K562 (cell line): ENCODE results near the gene FOXA3. TPM values are rescaled to one million over a fixed set of nuclear protein-coding genes. Genes with fewer than 3 reads are reported as not detected.

Experiments used
- GTF2A2 ChIP-seq: IDR thresholded peaks from 2 replicates; pipeline ENCODE4 v1.6.1; 2016; ENCODE audit warnings: mild to moderate bottlenecking, missing genetic modification characterization, missing compliant biosample characterization
- HCFC1 ChIP-seq: IDR thresholded peaks from 2 replicates; pipeline ENCODE4 v1.6.1; 2012; ENCODE audit warnings: low read depth, low read length, improper control_type of control experiment
- HEY1 ChIP-seq: fragments of 250-450 bp; sonication (Bioruptor Pico); IDR thresholded peaks from 2 replicates; pipeline ENCODE4 v1.5.0; 2020; ENCODE audit warnings: mild to moderate bottlenecking, moderate library complexity, borderline replicate concordance
- KDM5B ChIP-seq: fragments of 200-600 bp; sonication (generic); IDR thresholded peaks from 2 replicates; pipeline ENCODE4 v1.6.1; 2012; ENCODE audit warnings: low read depth, mild to moderate bottlenecking, moderate library complexity, low read length, control low read depth, inconsistent platforms; ENCODE audit not compliant: insufficient replicate concordance
- LEF1 ChIP-seq: fragments of 450-650 bp; IDR thresholded peaks from 2 replicates; pipeline ENCODE4 v1.6.1; 2016; ENCODE audit warnings: mild to moderate bottlenecking
- PTBP1 ChIP-seq: fragments of 200-400 bp; formaldehyde crosslinking; IDR thresholded peaks from 2 replicates; pipeline ENCODE4 v1.6.1; 2017; ENCODE audit warnings: low read depth, low read length
- SREBF2 ChIP-seq: sonication (generic); formaldehyde crosslinking; IDR thresholded peaks from 2 replicates; pipeline ENCODE4 v1.4.0; 2020; ENCODE audit warnings: mild to moderate bottlenecking, missing genetic modification reagents
- ZBTB11 ChIP-seq, 3 experiments: fragments of 200-800 bp in 1 of 3; fragments of 250-450 bp in 1 of 3; fragments of 450-650 bp in 1 of 3; sonication (Bioruptor Pico) in 1 of 3; sonication (Bioruptor generic) in 1 of 3; formaldehyde crosslinking in 1 of 3; IDR thresholded peaks; 2 replicates each; pipeline versions ENCODE4 v1.6.1 to v1.8.0; 2016 to 2022; ENCODE audit warnings: mild to moderate bottlenecking in 2 of 3, missing genetic modification characterization in 2 of 3, missing compliant biosample characterization in 1 of 3, moderate library complexity in 1 of 3
- ZNF12 ChIP-seq: sonication (generic); formaldehyde crosslinking; IDR thresholded peaks from 2 replicates; pipeline ENCODE4 v1.4.0; 2020; ENCODE audit warnings: mild to moderate bottlenecking, missing genetic modification reagents
- ZNF175 ChIP-seq: fragments of 200-800 bp; sonication (Bioruptor generic); IDR thresholded peaks from 2 replicates; pipeline ENCODE4 v1.6.1; 2016; ENCODE audit warnings: low read depth, mild to moderate bottlenecking, missing genetic modification characterization, missing compliant biosample characterization
- polyA plus RNA-seq, 8 experiments: library from polyadenylated mRNA; depleted of rRNA in 4 of 8; stranded (reverse) in 5 of 8; unstranded in 3 of 8; fragments of >200 nt; fragmentation: Nextera tagmentation in 2 of 8; fragmentation: Illumina TruSeq in 1 of 8; extraction: Ambion mirVana in 2 of 8; extraction: Trizol in 1 of 8; gene quantifications; 2 replicates each; pipeline versions ENCODE4 v1.2.1 to v1.2.3, GENCODE V29; 2011 to 2014; ENCODE audit warnings: inconsistent platforms in 1 of 8, missing spikeins in 1 of 8
- total RNA-seq, 7 experiments: library from RNA; depleted of rRNA in 6 of 7; stranded (reverse); fragments of >200 nt in 6 of 7; fragmentation: Illumina TruSeq in 2 of 7; extraction: Trizol in 2 of 7; gene quantifications; 2 replicates each; pipeline versions ENCODE4 v1.2.1 to v1.2.3, GENCODE V29; 2011 to 2021; ENCODE audit warnings: low replicate concordance in 1 of 7
- TF ChIP-seq, protein P1 (sequence below), 2 experiments: fragments of 450-650 bp in 1 of 2; sonication (generic) in 1 of 2; formaldehyde crosslinking in 1 of 2; IDR thresholded peaks; 2 replicates each; pipeline versions ENCODE4 v1.7.1 to v1.9.0; 2016 to 2022; ENCODE audit warnings: inconsistent platforms in 1 of 2, mild to moderate bottlenecking in 1 of 2, missing genetic modification reagents in 1 of 2

The FOXA3 gene
- total and polyA plus RNA-seq, 9 of the 15 experiments (the other 6 are each of a cell fraction or from before 2014, with no cell fraction given): 1.3 to 15.5 (median 4.7) TPM

GRCh38 chr19:45876411-45877197 lies 12.5 kb downstream of the FOXA3 start (continued):
- TF ChIP-seq, protein P1, sequence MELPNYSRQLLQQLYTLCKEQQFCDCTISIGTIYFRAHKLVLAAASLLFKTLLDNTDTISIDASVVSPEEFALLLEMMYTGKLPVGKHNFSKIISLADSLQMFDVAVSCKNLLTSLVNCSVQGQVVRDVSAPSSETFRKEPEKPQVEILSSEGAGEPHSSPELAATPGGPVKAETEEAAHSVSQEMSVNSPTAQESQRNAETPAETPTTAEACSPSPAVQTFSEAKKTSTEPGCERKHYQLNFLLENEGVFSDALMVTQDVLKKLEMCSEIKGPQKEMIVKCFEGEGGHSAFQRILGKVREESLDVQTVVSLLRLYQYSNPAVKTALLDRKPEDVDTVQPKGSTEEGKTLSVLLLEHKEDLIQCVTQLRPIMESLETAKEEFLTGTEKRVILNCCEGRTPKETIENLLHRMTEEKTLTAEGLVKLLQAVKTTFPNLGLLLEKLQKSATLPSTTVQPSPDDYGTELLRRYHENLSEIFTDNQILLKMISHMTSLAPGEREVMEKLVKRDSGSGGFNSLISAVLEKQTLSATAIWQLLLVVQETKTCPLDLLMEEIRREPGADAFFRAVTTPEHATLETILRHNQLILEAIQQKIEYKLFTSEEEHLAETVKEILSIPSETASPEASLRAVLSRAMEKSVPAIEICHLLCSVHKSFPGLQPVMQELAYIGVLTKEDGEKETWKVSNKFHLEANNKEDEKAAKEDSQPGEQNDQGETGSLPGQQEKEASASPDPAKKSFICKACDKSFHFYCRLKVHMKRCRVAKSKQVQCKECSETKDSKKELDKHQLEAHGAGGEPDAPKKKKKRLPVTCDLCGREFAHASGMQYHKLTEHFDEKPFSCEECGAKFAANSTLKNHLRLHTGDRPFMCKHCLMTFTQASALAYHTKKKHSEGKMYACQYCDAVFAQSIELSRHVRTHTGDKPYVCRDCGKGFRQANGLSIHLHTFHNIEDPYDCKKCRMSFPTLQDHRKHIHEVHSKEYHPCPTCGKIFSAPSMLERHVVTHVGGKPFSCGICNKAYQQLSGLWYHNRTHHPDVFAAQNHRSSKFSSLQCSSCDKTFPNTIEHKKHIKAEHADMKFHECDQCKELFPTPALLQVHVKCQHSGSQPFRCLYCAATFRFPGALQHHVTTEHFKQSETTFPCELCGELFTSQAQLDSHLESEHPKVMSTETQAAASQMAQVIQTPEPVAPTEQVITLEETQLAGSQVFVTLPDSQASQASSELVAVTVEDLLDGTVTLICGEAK (IDR thresholded peaks at IDR 0.05): no peak
- TF ChIP-seq, protein P1 (CRISPR knock-in tag; IDR thresholded peaks at IDR 0.05): no peak
- TF ChIP-seq ZNF175 (CRISPR knock-in tag) (no peak), GTF2A2 (tag) (no peak), SREBF2 (no peak), KDM5B (no peak), LEF1 (peak; percentile 62), HCFC1 (no peak), PTBP1 (no peak), ZNF12 (CRISPR knock-in tag) (no peak), HEY1 (CRISPR knock-in tag) (no peak), ZBTB11 (CRISPR knock-in tag; IDR thresholded peaks at IDR 0.05) (no peak)
